Cardiac muscle cell (in vitro differentiated cells and primary cell): ENCODE results near the gene TSPAN5. TPM values are rescaled to one million over a fixed set of nuclear protein-coding genes. Genes with fewer than 3 reads are reported as not detected.

ENCODE experiments used
- DNase-seq, 2 donors: peaks; one replicate each; pipeline versions ENCODE4 v3.0.0 to v3.0.0-alpha.2; 2010 to 2017; ENCODE audit warnings: low read depth in 1 of 2, low spot score in 1 of 2
- H3K27ac ChIP-seq: fragments of 200-600 bp; sonication (generic); 2 replicates; pipeline ENCODE4 v1.5.1; 2016
- H3K27me3 ChIP-seq: fragments of 200-600 bp; sonication (generic); 2 replicates; pipeline ENCODE4 v1.6.0; 2016; ENCODE audit warnings: control low read depth
- H3K36me3 ChIP-seq: fragments of 200-600 bp; sonication (generic); 2 replicates; pipeline ENCODE4 v1.5.1; 2016; ENCODE audit warnings: control low read depth
- H3K4me1 ChIP-seq: fragments of 200-600 bp; sonication (generic); 2 replicates; pipeline ENCODE4 v1.8.1; 2017; ENCODE audit warnings: low read depth, mild to moderate bottlenecking, mixed run types
- H3K4me3 ChIP-seq: fragments of 200-600 bp; sonication (generic); 2 replicates; pipeline ENCODE4 v1.5.1; 2016; ENCODE audit warnings: mild to moderate bottlenecking
- H3K9me3 ChIP-seq: fragments of 200-600 bp; sonication (generic); 2 replicates; pipeline ENCODE4 v1.5.1; 2017; ENCODE audit warnings: low read depth, mild to moderate bottlenecking, control low read depth
- polyA plus RNA-seq: library from polyadenylated mRNA; unstranded; fragments of >200 nt; fragmentation: Nextera tagmentation; extraction: Ambion mirVana; gene quantifications from 2 replicates; pipeline ENCODE4 v1.2.1, GENCODE V29; 2016
- total RNA-seq: library from RNA; depleted of rRNA; stranded (reverse); fragments of >200 nt; gene quantifications from 2 replicates; pipeline ENCODE4 v1.2.3, GENCODE V29; 2016
- TF ChIP-seq, protein P1 (sequence below): IDR thresholded peaks from 2 replicates; pipeline ENCODE4 v1.5.1; 2012; ENCODE audit warnings: low read depth, mild to moderate bottlenecking, low read length

TSPAN5 gene
- total and polyA plus RNA-seq, 2 experiments from 2014 or later, result 26.9 to 39.8 TPM

GRCh38 chr4:98652996-98653395 is 5.4 kb downstream of the TSPAN5 start:
- no peaks in the 10 kb centered on the region for H3K9me3 ChIP-seq
- H3K36me3 ChIP-seq, result no peaks in the 10 kb centered on the region
- H3K4me3 ChIP-seq, result no peak overlapping the region
- TF ChIP-seq, protein P1, sequence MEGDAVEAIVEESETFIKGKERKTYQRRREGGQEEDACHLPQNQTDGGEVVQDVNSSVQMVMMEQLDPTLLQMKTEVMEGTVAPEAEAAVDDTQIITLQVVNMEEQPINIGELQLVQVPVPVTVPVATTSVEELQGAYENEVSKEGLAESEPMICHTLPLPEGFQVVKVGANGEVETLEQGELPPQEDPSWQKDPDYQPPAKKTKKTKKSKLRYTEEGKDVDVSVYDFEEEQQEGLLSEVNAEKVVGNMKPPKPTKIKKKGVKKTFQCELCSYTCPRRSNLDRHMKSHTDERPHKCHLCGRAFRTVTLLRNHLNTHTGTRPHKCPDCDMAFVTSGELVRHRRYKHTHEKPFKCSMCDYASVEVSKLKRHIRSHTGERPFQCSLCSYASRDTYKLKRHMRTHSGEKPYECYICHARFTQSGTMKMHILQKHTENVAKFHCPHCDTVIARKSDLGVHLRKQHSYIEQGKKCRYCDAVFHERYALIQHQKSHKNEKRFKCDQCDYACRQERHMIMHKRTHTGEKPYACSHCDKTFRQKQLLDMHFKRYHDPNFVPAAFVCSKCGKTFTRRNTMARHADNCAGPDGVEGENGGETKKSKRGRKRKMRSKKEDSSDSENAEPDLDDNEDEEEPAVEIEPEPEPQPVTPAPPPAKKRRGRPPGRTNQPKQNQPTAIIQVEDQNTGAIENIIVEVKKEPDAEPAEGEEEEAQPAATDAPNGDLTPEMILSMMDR, result no peak
- H3K27ac ChIP-seq, result no peak overlapping the region
- peaks cover 6% of the 10 kb centered on the region for H3K4me1 ChIP-seq
- DNase-seq, result peak in 1 of 2 donors; percentile 60
- H3K27me3 ChIP-seq, result peaks cover 11% of the 10 kb centered on the region

GRCh38 chr4:98648602-98649001 is 9.8 kb downstream of the TSPAN5 start:
- Histone ChIP-seq H3K36me3 (no peaks in the 10 kb centered on the region), H3K27ac (no peak overlapping the region), H3K9me3 (no peaks in the 10 kb centered on the region), H3K4me3 (no peak overlapping the region), H3K27me3 (no peaks in the 10 kb centered on the region), H3K4me1 (no peaks in the 10 kb centered on the region)
- TF ChIP-seq, protein P1, result no peak
- peak in 1 of 2 donors; percentile 63 for DNase-seq

DNA sequence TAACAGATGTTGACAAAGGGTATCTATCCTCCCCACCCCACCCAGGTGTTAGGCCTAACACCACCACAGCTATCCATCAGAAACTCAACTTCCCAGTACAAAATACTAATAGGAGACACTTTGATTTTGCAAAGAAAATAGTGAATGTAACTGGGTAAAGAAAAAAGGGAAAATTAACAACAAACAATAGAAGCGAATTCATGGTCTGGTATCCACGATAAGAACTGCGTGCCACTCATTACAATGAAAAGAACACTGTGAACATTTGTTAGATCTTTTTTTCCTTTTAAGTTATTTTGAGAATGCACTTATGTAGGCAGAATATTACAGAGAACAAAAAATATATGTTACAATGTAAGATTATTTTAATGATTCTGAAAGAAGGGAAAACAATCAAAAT is 12.0 kb downstream of the TSPAN5 start:
- Histone ChIP-seq H3K9me3 (no peaks in the 10 kb centered on the region), H3K4me3 (no peak overlapping the region), H3K4me1 (no peaks in the 10 kb centered on the region), H3K36me3 (no peaks in the 10 kb centered on the region), H3K27ac (no peak overlapping the region), H3K27me3 (no peaks in the 10 kb centered on the region)
- TF ChIP-seq, protein P1, result no peak
- DNase-seq, result no peak

DNA sequence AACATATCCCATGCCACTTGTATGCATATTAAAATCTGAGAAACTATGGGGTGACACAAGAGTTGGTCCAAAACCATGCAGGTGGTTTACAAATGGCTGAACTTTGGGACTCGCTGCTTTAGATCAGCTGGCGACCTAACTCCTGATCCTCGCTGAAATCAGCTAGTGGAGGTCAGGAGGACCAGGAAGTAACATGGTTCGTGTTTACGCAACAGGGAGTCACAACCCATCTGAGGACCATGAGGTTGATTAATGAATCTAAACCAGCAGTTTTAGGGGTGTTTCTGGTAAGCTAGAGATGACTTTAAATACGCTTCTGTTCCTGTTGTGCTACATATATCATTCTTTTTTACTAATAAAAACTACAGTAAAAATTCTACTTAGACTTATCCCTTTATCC is 12.9 kb downstream of the TSPAN5 start:
- no peaks in the 10 kb centered on the region for H3K27me3 ChIP-seq
- TF ChIP-seq, protein P1, result no peak

GRCh38 chr4:98643755-98644154 is 14.7 kb downstream of the TSPAN5 start:
- H3K9me3 ChIP-seq, result no peaks in the 10 kb centered on the region
- H3K4me3 ChIP-seq, result no peak overlapping the region
- H3K27ac ChIP-seq, result no peak overlapping the region
- no peaks in the 10 kb centered on the region for H3K27me3 ChIP-seq
- H3K36me3 ChIP-seq, result no peaks in the 10 kb centered on the region
- TF ChIP-seq, protein P1, result no peak
- no peak for DNase-seq
- H3K4me1 ChIP-seq, result no peaks in the 10 kb centered on the region

More for the DNA sequence above, 12.9 kb downstream of the TSPAN5 start:
- Histone ChIP-seq H3K36me3 (no peaks in the 10 kb centered on the region), H3K4me3 (no peak overlapping the region), H3K9me3 (no peaks in the 10 kb centered on the region), H3K27ac (no peak overlapping the region), H3K4me1 (no peaks in the 10 kb centered on the region)
- no peak for DNase-seq

GRCh38 chr4:98642991-98643426 is 15.4 kb downstream of the TSPAN5 start:
- Histone ChIP-seq H3K4me3 (no peak overlapping the region), H3K4me1 (no peaks in the 10 kb centered on the region), H3K36me3 (no peaks in the 10 kb centered on the region), H3K27me3 (no peaks in the 10 kb centered on the region), H3K9me3 (no peaks in the 10 kb centered on the region), H3K27ac (no peak overlapping the region)
- TF ChIP-seq, protein P1, result no peak
- DNase-seq, result peak in 1 of 2 donors; percentile 49
